Heart left ventricle (tissue), 13 donors: Measurements from ENCODE around the gene SNX30.

Source experiments
- POLR2A ChIP-seq, 2 donors: fragments of 450-650 bp; IDR thresholded peaks; one replicate each; pipeline ENCODE4 v1.6.1; 2017; ENCODE audit warnings: antibody characterized with exemption in 2 of 2, mild to moderate bottlenecking in 2 of 2, moderate library complexity in 2 of 2
- TF ChIP-seq, protein P1 (sequence below), 12 donors: fragments of 200-600 bp; sonication (generic) in 4 of 12; IDR thresholded peaks; one replicate each; pipeline versions ENCODE4 v1.5.0 to v1.8.0; 2018 to 2022; ENCODE audit warnings: antibody characterized with exemption in 12 of 12, mild to moderate bottlenecking in 5 of 12
- donor health status: ischemic (EF 13 %, LVEDD 7.1; RV severe dilation, severe dysfunction).
- donor health status: DM: no; HTN: yes; CAD: no.
- donor health status: DM: no; HTN: no; CAD: no.
- donor health status: ischemic (EF 25% LVEDD 6.9; RV normal size, moderate dysfunction).
- donor health status: ischemic (EF 25% LVEDD 5.7; RV mildly dilated, moderate dysfunction).
- donor health status: ischemic (EF 35%, LVEDD 5.7; RV mildly dilated, moderate dysfunction).
- donor health status: nonischemic (EF 11% LVEDD 7.7; RV severe dilation, severe dysfunction).
- donor health status: DM: yes; HTN: yes; CAD: no.
- donor health status: PGD.
- donor health status: ischemic (EF 29% LVEDD 5.4; RV normal size, mild dysfunction).
- donor health status: nonischemic (EF 23%, LVEDD 6.1; RV moderate dilation, normal function).

- TF ChIP-seq, protein P1, sequence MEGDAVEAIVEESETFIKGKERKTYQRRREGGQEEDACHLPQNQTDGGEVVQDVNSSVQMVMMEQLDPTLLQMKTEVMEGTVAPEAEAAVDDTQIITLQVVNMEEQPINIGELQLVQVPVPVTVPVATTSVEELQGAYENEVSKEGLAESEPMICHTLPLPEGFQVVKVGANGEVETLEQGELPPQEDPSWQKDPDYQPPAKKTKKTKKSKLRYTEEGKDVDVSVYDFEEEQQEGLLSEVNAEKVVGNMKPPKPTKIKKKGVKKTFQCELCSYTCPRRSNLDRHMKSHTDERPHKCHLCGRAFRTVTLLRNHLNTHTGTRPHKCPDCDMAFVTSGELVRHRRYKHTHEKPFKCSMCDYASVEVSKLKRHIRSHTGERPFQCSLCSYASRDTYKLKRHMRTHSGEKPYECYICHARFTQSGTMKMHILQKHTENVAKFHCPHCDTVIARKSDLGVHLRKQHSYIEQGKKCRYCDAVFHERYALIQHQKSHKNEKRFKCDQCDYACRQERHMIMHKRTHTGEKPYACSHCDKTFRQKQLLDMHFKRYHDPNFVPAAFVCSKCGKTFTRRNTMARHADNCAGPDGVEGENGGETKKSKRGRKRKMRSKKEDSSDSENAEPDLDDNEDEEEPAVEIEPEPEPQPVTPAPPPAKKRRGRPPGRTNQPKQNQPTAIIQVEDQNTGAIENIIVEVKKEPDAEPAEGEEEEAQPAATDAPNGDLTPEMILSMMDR (IDR thresholded peaks at IDR 0.05) = no peak
- TF ChIP-seq POLR2A (IDR thresholded peaks at IDR 0.05) = no peak
Measured at GRCh38 chr9:112836394-112836793, 85.8 kb downstream of the SNX30 start.
